HL-60 (cell line): ENCODE measurements around the gene TPST1.

ENCODE experiments used
- DNase-seq, 2 experiments: peaks; one replicate each; pipeline ENCODE4 v3.0.0-alpha.2; 2010 to 2020; ENCODE audit warnings: low read depth in 1 of 2, low spot score in 1 of 2
- H3K27ac ChIP-seq: fragments of 250-450 bp; sonication (Bioruptor Pico); replicated peaks from 2 replicates; pipeline ENCODE4 v1.5.1; 2020; ENCODE audit warnings: mild to moderate bottlenecking, moderate library complexity
- H3K27me3 ChIP-seq: fragments of 250-450 bp; sonication (Bioruptor Pico); 2 replicates; pipeline ENCODE4 v1.5.1; 2021; ENCODE audit warnings: mild to moderate bottlenecking, moderate library complexity; ENCODE audit not compliant: insufficient read depth, poor library complexity, severe bottlenecking
- H3K4me3 ChIP-seq: replicated peaks from 2 replicates; pipeline ENCODE4 v1.5.1; 2011; ENCODE audit warnings: mild to moderate bottlenecking, control low read depth, low read length; ENCODE audit not compliant: insufficient read depth
- CTCF ChIP-seq: IDR thresholded peaks from one replicate; pipeline ENCODE4 v1.5.1; 2011; ENCODE audit warnings: low read length, control low read depth, inconsistent platforms; ENCODE audit not compliant: insufficient read depth
- GABPA ChIP-seq: IDR thresholded peaks from 2 replicates; pipeline ENCODE4 v1.6.1; 2012; ENCODE audit warnings: low read depth
- POLR2AphosphoS5 ChIP-seq: IDR thresholded peaks from 2 replicates; pipeline ENCODE4 v1.6.1; 2012; ENCODE audit warnings: low read depth
- REST ChIP-seq: IDR thresholded peaks from 2 replicates; pipeline ENCODE4 v1.6.1; 2012; ENCODE audit warnings: low read depth; ENCODE audit not compliant: insufficient replicate concordance
- SPI1 ChIP-seq: IDR thresholded peaks from 2 replicates; pipeline ENCODE4 v1.6.1; 2012; ENCODE audit warnings: low read depth, mild to moderate bottlenecking, borderline replicate concordance

TPST1 gene

GRCh38 chr7:66296557-66296956 lies 91.4 kb downstream of the TPST1 start:
- H3K27ac ChIP-seq: peak overlapping the region; percentile 63

GRCh38 chr7:66297579-66297978 lies 92.4 kb downstream of the TPST1 start:
- peak; percentile 33; the same call in 1 of the 2 replicates for TF ChIP-seq SPI1
- no peak for TF ChIP-seq POLR2AphosphoS5
- no peak for TF ChIP-seq REST
- no peak for TF ChIP-seq CTCF
- no peak for TF ChIP-seq GABPA
- Histone ChIP-seq H3K27me3 (no peaks in the 10 kb centered on the region), H3K27ac (peak overlapping the region; percentile 63), H3K4me3 (no peak overlapping the region)
- DNase-seq: peak; percentile 12 to 26

More at GRCh38 chr7:66296557-66296956, 91.4 kb downstream of the TPST1 start:
- Histone ChIP-seq H3K27me3 (no peaks in the 10 kb centered on the region), H3K4me3 (no peak overlapping the region)
- DNase-seq: peak in 1 of 2 experiments; percentile 54
- no peak for TF ChIP-seq GABPA
- no peak for TF ChIP-seq CTCF
- TF ChIP-seq REST: no peak
- no peak for TF ChIP-seq POLR2AphosphoS5
- TF ChIP-seq SPI1: no peak

GRCh38 chr7:66301249-66301648 lies 96.1 kb downstream of the TPST1 start:
- no peaks in the 10 kb centered on the region for H3K27me3 ChIP-seq
- no peak for TF ChIP-seq REST
- TF ChIP-seq CTCF: no peak
- no peak for TF ChIP-seq GABPA
- TF ChIP-seq SPI1: no peak
- no peak for TF ChIP-seq POLR2AphosphoS5
- peak overlapping the region; percentile 73 for H3K27ac ChIP-seq
- no peak overlapping the region for H3K4me3 ChIP-seq
- peak in 1 of 2 experiments; percentile 24 for DNase-seq
